ENCODE measurements around the gene HAGH.
"Not testable (repeated sequence)": the region's sequence is repeated elsewhere in the genome, so short reads cannot be mapped to it uniquely, and the experiment has no call there.

HAGH gene

GRCh38 chr16:1826691-1827573 is at the start of gene HAGH, which contains the start of gene FAHD1:
HAGH (minus strand) TSS chr16:1826825; CDS start chr16:1826787, 38 bp downstream.
FAHD1 (plus strand) TSS chr16:1827206; CDS start chr16:1827239, 33 bp downstream.
- no peak for TF ChIP-seq CTCF (IDR thresholded peaks at IDR 0.05; ENCODE audit: low read depth, low read length, missing control alignments)
- in situ Hi-C loops (cut with HindIII; ENCODE audit: low sequenced_read_pairs) = no loop called here

GRCh38 chr16:1876066-1876465 is 49.4 kb upstream of the HAGH start:
- DNase-seq (ENCODE audit: low read depth); H3K4me3 ChIP-seq (ENCODE audit: low read depth, low read length); in situ Hi-C loops (cut with HindIII; ENCODE audit: low sequenced_read_pairs): not testable (repeated sequence)

More at GRCh38 chr16:1826691-1827573, at the start of gene HAGH, which contains the start of gene FAHD1:
- H3K4me3 ChIP-seq (ENCODE audit: low read depth, low read length) = peak within 1 kb of the TSS; percentile 99
- peak; percentile 86 for DNase-seq (ENCODE audit: low read depth)

GRCh38 chr16:1874854-1875253 is 48.2 kb upstream of the HAGH start:
- DNase-seq (ENCODE audit: low read depth) = no peak
- TF ChIP-seq CTCF (IDR thresholded peaks at IDR 0.05; ENCODE audit: low read depth, low read length, missing control alignments) = no peak
- no peak overlapping the region for H3K4me3 ChIP-seq (ENCODE audit: low read depth, low read length)
- in situ Hi-C loops (cut with HindIII; ENCODE audit: low sequenced_read_pairs) = no loop called here

- H3K4me3 ChIP-seq (ENCODE audit: low read depth, low read length) = peak within 1 kb of the TSS; percentile 14
- no peak for TF ChIP-seq CTCF (IDR thresholded peaks at IDR 0.05; ENCODE audit: low read depth, low read length, missing control alignments)
- DNase-seq (ENCODE audit: low read depth) = no peak
- in situ Hi-C loops (cut with HindIII; ENCODE audit: low sequenced_read_pairs) = no loop called here
Observed at GRCh38 chr16:1871974-1872635, 45.5 kb upstream of the HAGH start, which contains the start of gene MEIOB. MEIOB (minus strand) TSS chr16:1872164; CDS start chr16:1868175, 3,989 bp downstream.

GRCh38 chr16:1870365-1871082 is 43.9 kb upstream of the HAGH start:
- no peak overlapping the region for H3K4me3 ChIP-seq (ENCODE audit: low read depth, low read length)
- in situ Hi-C loops (cut with HindIII; ENCODE audit: low sequenced_read_pairs) = no loop called here
- DNase-seq (ENCODE audit: low read depth) = peak; percentile 9
- no peak for TF ChIP-seq CTCF (IDR thresholded peaks at IDR 0.05; ENCODE audit: low read depth, low read length, missing control alignments)

GRCh38 chr16:1865902-1866690 is 39.5 kb upstream of the HAGH start:
- no peak for DNase-seq (ENCODE audit: low read depth)
- TF ChIP-seq CTCF (IDR thresholded peaks at IDR 0.05; ENCODE audit: low read depth, low read length, missing control alignments) = no peak
- in situ Hi-C loops (cut with HindIII; ENCODE audit: low sequenced_read_pairs) = no loop called here
- H3K4me3 ChIP-seq (ENCODE audit: low read depth, low read length) = no peak overlapping the region
